ENCODE results near the gene LZTS2. TPM values are rescaled to one million over a fixed set of nuclear protein-coding genes. Genes with fewer than 3 reads are reported as not detected.

Gene LZTS2
- total RNA-seq, 1 experiment from 2014 or later, result 69.1 TPM

DNA sequence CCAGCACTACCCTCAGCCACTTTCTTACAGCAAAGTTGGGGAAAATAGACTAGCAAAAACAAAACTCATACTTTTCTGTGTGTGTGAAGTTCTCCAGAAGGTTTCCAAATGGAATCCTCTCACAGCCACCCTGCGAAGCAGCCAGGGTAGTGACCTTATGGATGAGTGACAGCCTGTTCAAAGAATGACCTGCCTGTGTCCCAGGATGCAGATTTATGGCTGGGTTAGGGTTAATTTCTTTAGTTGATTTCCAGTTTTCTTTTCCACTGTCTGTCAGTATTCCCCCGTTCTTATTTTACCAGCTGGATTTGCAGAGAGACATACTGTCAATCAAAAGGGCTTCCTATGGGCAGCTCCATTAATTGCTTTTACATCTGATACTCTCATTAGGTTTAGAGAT, 32.7 kb upstream of the LZTS2 start:
- H2BK15ac ChIP-seq (ENCODE audit: low read depth, low read length), result no peak overlapping the region
- Mint-ChIP-seq H3K4me1 (peaks cover 23 to 25% of the 10 kb centered on the region in 2 experiments), H3K36me3 (ENCODE audit: insufficient read depth in 1 of 3, low read depth in 3 of 3) (peaks cover 0 to 5% (median 5%) of the 10 kb centered on the region in 3 experiments; a peak in 4 of 7 replicates), H3K27ac (no peak overlapping the region), H3K4me3 (no peak overlapping the region), H3K9me3 (no peaks in the 10 kb centered on the region; a peak in 1 of 5 replicates), H3K27me3 (ENCODE audit: low read depth) (peaks cover 7% of the 10 kb centered on the region)
- no peak overlapping the region for H3K18ac ChIP-seq (ENCODE audit: insufficient read length, low read depth, low read length)
- no peak overlapping the region for H3K14ac ChIP-seq (ENCODE audit: insufficient read depth, low read length)
- H4K5ac ChIP-seq (ENCODE audit: insufficient read length, low read depth, low read length), result no peak overlapping the region
- no peak overlapping the region for H3K27ac ChIP-seq (ENCODE audit: insufficient read length, low read depth, low read length)
- no peak overlapping the region for H3K4ac ChIP-seq (ENCODE audit: low read depth, low read length)
- H2BK120ac ChIP-seq (ENCODE audit: low read depth, low read length, poor library complexity, severe bottlenecking), result no peak overlapping the region
- H2AK5ac ChIP-seq (ENCODE audit: insufficient read length, low read length), result no peak overlapping the region
- no peaks in the 10 kb centered on the region for H3K27me3 ChIP-seq (ENCODE audit: insufficient read depth, low read length)
- H3K9me3 ChIP-seq (ENCODE audit: control insufficient read depth, low read depth, low read length), result no peaks in the 10 kb centered on the region
- H3K9ac ChIP-seq (ENCODE audit: extremely low read depth, insufficient read length, low read length), result no peak overlapping the region
- no peaks in the 10 kb centered on the region for H3K4me1 ChIP-seq (ENCODE audit: insufficient read depth, low read length)
- no peak overlapping the region for H3K23ac ChIP-seq (ENCODE audit: insufficient read length, low read depth, low read length)
- H4K20me1 ChIP-seq (ENCODE audit: control insufficient read depth, insufficient read depth, insufficient read length), result no peaks in the 10 kb centered on the region
- H4K8ac ChIP-seq (replicated peaks; ENCODE audit: insufficient read length, low read depth, low read length), result no peak overlapping the region
- H4K91ac ChIP-seq (ENCODE audit: insufficient read length, low read depth, low read length), result no peak overlapping the region
- H2BK12ac ChIP-seq (ENCODE audit: insufficient read length, low read depth, low read length), result no peak overlapping the region
- H2BK20ac ChIP-seq (ENCODE audit: low read depth, low read length, poor library complexity, severe bottlenecking), result no peak overlapping the region
- no peak for DNase-seq
- H3K23me2 ChIP-seq (ENCODE audit: insufficient read length, low read depth, low read length, poor library complexity, severe bottlenecking), result peaks cover 12% of the 10 kb centered on the region
- no peaks in the 10 kb centered on the region for H3K79me2 ChIP-seq (ENCODE audit: insufficient read depth, low read length)
- H2BK5ac ChIP-seq (ENCODE audit: insufficient read length, low read length), result no peak overlapping the region
- no peak overlapping the region for H3K56ac ChIP-seq (ENCODE audit: insufficient read length, low read depth, low read length)
- no peak overlapping the region for H2AFZ ChIP-seq (ENCODE audit: low read length)
- WGBS (ENCODE audit: extremely low coverage, insufficient read length, low lambda C conversion rate), result no CpG with 5 or more reads among the region's 2 CpGs
- H3K79me1 ChIP-seq (ENCODE audit: insufficient read depth, low read depth, low read length, poor library complexity, severe bottlenecking), result no peaks in the 10 kb centered on the region
- no peak overlapping the region for H3K4me2 ChIP-seq (ENCODE audit: insufficient read depth, insufficient read length, low read length)
- H3T11ph ChIP-seq (ENCODE audit: low read length), result no peak overlapping the region
- TF ChIP-seq, protein P1, sequence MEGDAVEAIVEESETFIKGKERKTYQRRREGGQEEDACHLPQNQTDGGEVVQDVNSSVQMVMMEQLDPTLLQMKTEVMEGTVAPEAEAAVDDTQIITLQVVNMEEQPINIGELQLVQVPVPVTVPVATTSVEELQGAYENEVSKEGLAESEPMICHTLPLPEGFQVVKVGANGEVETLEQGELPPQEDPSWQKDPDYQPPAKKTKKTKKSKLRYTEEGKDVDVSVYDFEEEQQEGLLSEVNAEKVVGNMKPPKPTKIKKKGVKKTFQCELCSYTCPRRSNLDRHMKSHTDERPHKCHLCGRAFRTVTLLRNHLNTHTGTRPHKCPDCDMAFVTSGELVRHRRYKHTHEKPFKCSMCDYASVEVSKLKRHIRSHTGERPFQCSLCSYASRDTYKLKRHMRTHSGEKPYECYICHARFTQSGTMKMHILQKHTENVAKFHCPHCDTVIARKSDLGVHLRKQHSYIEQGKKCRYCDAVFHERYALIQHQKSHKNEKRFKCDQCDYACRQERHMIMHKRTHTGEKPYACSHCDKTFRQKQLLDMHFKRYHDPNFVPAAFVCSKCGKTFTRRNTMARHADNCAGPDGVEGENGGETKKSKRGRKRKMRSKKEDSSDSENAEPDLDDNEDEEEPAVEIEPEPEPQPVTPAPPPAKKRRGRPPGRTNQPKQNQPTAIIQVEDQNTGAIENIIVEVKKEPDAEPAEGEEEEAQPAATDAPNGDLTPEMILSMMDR (conservative IDR thresholded peaks at IDR 0.05), result no peak
